Measurements from ENCODE around the gene FABP6. TPM values are rescaled to one million over a fixed set of nuclear protein-coding genes. Genes with fewer than 3 reads are reported as not detected.
"Not testable (repeated sequence)": the region's sequence is repeated elsewhere in the genome, so short reads cannot be mapped to it uniquely, and the experiment has no call there.

Gene FABP6
- total RNA-seq, 2 donors from 2014 or later = not detected

DNA sequence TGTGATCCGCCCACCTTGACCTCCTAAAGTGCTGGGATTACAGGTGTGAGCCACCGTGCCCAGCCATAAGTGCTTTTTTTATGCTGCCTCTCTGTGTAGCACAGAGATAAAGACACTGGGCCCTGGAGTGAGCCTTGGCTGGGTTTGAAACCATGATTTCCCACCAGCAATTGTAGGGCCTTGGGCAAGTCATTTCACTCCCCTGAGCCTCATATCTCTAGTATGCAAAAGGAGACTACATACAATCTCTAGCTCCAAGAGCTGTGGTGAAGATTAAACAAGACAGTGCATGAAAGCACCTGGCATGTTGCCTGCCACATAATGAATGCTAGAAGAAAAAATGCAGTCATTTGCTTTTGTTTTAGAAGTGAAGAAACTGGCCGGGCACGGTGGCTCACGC lies 3.9 kb downstream of the FABP6 start:
- ATAC-seq (replicated peaks in 1 of 2) (no peak), DNase-seq (no peak)
- Mint-ChIP-seq H3K27me3 (ENCODE audit: low read depth) (no peaks in the 10 kb centered on the region), H3K4me1 (ENCODE audit: low read depth) (peaks cover 7% of the 10 kb centered on the region), H3K4me3 (no peak overlapping the region), H3K9me3 (no peaks in the 10 kb centered on the region), H3K27ac (no peak overlapping the region), H3K36me3 (ENCODE audit: insufficient read depth in 2 of 2) (no peaks in the 10 kb centered on the region)

GRCh38 chr5:160235731-160236130 lies 6.4 kb downstream of the FABP6 start:
- ATAC-seq (replicated peaks in 1 of 2) (no peak), DNase-seq (no peak)
- H3K27ac Mint-ChIP-seq = no peak overlapping the region
- peaks cover 3% of the 10 kb centered on the region for H3K4me1 Mint-ChIP-seq (ENCODE audit: low read depth)
- H3K36me3 Mint-ChIP-seq (ENCODE audit: insufficient read depth in 2 of 2) = no peaks in the 10 kb centered on the region
- no peaks in the 10 kb centered on the region for H3K27me3 Mint-ChIP-seq (ENCODE audit: low read depth)
- H3K4me3 Mint-ChIP-seq = no peak overlapping the region
- no peaks in the 10 kb centered on the region for H3K9me3 Mint-ChIP-seq

- ATAC-seq (replicated peaks in 1 of 2) = no peak
Observed at GRCh38 chr5:160237571-160238093, 8.3 kb downstream of the FABP6 start.

DNA sequence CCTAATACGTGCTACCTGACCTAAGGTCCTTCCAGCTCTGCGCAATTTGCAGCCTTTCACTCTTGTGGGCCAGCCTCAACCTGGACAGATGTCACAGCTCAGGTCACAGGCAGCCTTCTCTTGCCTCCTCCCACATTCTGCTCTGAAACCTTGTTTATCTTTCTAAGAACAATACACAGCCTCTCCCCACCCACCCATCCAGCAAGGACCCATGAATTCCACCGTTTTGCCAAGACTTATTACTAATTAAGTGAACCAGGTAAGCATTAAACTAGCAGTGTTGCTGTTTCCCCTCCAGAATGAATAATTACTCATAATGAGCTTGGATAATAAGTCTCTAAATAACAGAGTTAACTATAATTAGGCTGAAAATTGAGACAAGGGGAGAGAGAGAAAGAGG lies 11.0 kb downstream of the FABP6 start:
- ATAC-seq (replicated peaks in 1 of 2) = no peak
- Mint-ChIP-seq H3K9me3 (no peaks in the 10 kb centered on the region), H3K4me3 (no peak overlapping the region), H3K4me1 (ENCODE audit: low read depth) (no peaks in the 10 kb centered on the region), H3K27me3 (ENCODE audit: low read depth) (no peaks in the 10 kb centered on the region), H3K27ac (no peak overlapping the region), H3K36me3 (ENCODE audit: insufficient read depth in 2 of 2) (no peaks in the 10 kb centered on the region)
- no peak for DNase-seq

More at GRCh38 chr5:160237571-160238093, 8.3 kb downstream of the FABP6 start:
- Mint-ChIP-seq H3K36me3 (ENCODE audit: insufficient read depth in 2 of 2) (no peaks in the 10 kb centered on the region), H3K27me3 (ENCODE audit: low read depth) (no peaks in the 10 kb centered on the region), H3K4me3 (no peak overlapping the region), H3K4me1 (ENCODE audit: low read depth) (no peaks in the 10 kb centered on the region), H3K27ac (no peak overlapping the region), H3K9me3 (no peaks in the 10 kb centered on the region)
- no peak for DNase-seq

DNA sequence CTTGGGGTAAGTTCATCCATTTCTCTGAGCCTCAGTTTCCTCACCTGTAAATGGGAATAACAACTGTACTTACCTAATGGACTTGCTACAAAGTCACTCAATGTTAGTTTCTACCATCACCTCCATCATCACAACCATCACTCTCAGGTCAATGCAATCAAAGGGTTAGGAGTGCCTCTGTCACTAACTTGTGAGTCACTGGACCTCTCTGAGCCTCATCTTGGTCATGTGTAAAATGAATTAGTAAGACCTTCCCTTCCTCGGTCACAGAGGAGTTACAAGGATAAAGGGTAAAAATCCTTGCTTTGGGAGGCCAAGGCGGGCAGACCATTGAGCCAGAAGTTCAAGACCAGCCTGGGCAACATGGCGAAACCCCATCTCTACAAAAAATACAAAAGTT lies 12.8 kb downstream of the FABP6 start:
- H3K36me3 Mint-ChIP-seq (ENCODE audit: insufficient read depth in 2 of 2) = no peaks in the 10 kb centered on the region
- H3K4me3 Mint-ChIP-seq = no peak overlapping the region
- no peaks in the 10 kb centered on the region for H3K4me1 Mint-ChIP-seq (ENCODE audit: low read depth)
- no peak overlapping the region for H3K27ac Mint-ChIP-seq
- DNase-seq = no peak
- H3K9me3 Mint-ChIP-seq = no peaks in the 10 kb centered on the region
- ATAC-seq (replicated peaks in 1 of 2) = no peak
- no peaks in the 10 kb centered on the region for H3K27me3 Mint-ChIP-seq (ENCODE audit: low read depth)

DNA sequence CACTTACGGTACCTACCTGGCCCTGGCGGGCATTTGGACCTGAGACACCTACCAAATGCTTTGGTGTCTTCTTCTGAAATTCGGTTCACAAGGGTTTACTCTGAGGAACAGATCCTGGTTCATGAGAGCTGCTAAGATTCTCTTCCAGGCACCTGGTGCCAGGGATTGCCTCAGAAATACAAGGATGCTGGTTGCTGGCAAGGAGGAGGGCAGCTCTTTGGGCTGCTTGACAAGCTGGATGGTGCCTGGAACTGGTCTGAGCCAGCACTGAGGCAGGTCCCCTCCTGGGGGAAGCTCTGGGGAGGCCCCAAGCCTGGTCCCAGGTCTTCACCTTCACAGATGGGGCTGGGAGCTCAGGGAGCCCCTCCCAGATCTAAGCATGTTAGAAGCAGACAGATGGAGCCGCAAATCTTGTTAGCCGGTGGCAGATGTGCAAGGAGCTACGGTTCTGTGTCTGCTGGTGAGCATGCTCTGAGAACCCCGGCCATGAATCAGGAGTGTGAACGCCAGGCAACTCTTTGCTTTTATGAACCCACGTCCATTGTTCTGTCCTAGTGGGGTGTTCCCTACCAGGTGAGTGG lies 16.3 kb downstream of the FABP6 start:
- ATAC-seq (replicated peaks in 1 of 2) (no peak), DNase-seq (no peak)
- Mint-ChIP-seq H3K4me3 (no peak overlapping the region), H3K36me3 (ENCODE audit: insufficient read depth in 2 of 2) (no peaks in the 10 kb centered on the region), H3K4me1 (ENCODE audit: low read depth) (no peaks in the 10 kb centered on the region), H3K27me3 (ENCODE audit: low read depth) (no peaks in the 10 kb centered on the region), H3K27ac (no peak overlapping the region), H3K9me3 (no peaks in the 10 kb centered on the region)

- H3K4me1 Mint-ChIP-seq (ENCODE audit: low read depth); H3K27me3 Mint-ChIP-seq (ENCODE audit: low read depth); DNase-seq; H3K9me3 Mint-ChIP-seq; H3K36me3 Mint-ChIP-seq (ENCODE audit: insufficient read depth in 2 of 2); H3K4me3 Mint-ChIP-seq; H3K27ac Mint-ChIP-seq; ATAC-seq (replicated peaks in 1 of 2): not testable (repeated sequence)
Observed at GRCh38 chr5:160249570-160249969, 20.3 kb downstream of the FABP6 start.

DNA sequence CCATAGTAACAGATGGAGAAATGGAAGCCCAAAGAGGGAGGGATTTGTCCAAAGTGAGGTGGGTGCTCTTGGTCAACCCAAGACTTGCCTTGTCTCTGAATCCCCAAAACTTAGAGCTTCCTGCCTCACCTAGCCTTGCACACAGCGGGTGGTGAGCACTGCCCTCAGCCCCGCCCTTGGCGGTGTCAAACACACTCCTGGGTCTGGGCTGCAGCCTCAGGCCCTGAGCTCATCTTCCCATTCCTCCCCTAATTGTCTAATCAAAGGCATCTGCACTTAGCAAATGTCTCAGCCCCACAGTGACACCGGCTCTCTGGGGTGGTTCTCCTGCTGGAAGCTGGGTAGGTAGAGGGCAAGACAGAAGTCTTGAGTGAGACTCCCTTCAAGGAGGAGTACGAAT lies 20.9 kb downstream of the FABP6 start:
- Mint-ChIP-seq H3K4me3 (no peak overlapping the region), H3K27ac (no peak overlapping the region), H3K9me3 (no peaks in the 10 kb centered on the region), H3K36me3 (ENCODE audit: insufficient read depth in 2 of 2) (no peaks in the 10 kb centered on the region), H3K4me1 (ENCODE audit: low read depth) (no peaks in the 10 kb centered on the region), H3K27me3 (ENCODE audit: low read depth) (no peaks in the 10 kb centered on the region)
- DNase-seq (no peak), ATAC-seq (replicated peaks in 1 of 2) (no peak)

DNA sequence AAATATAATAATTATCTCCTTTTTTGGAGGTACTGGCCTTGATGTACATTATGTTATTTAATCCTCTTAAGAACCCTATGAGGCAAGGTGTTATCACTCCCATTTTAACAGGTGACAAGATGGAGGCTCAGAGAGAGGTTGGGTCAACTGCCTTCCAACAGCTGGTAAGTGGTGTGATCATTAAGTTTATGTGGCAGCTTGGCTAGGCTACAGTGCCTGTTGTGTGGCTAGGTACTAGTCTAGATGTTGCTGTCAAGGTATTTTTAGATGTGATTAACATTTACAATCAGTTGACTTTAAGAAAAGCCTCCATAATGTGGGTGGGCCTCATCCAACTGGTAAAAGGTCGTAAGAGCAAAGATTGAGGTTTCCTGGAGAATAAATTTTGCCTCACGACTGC lies 21.5 kb downstream of the FABP6 start:
- no peak overlapping the region for H3K4me3 Mint-ChIP-seq
- ATAC-seq (replicated peaks in 1 of 2) (no peak), DNase-seq (no peak)
- no peaks in the 10 kb centered on the region for H3K4me1 Mint-ChIP-seq (ENCODE audit: low read depth)
- H3K36me3 Mint-ChIP-seq (ENCODE audit: insufficient read depth in 2 of 2) = no peaks in the 10 kb centered on the region
- H3K9me3 Mint-ChIP-seq = no peaks in the 10 kb centered on the region
- no peak overlapping the region for H3K27ac Mint-ChIP-seq
- H3K27me3 Mint-ChIP-seq (ENCODE audit: low read depth) = no peaks in the 10 kb centered on the region

DNA sequence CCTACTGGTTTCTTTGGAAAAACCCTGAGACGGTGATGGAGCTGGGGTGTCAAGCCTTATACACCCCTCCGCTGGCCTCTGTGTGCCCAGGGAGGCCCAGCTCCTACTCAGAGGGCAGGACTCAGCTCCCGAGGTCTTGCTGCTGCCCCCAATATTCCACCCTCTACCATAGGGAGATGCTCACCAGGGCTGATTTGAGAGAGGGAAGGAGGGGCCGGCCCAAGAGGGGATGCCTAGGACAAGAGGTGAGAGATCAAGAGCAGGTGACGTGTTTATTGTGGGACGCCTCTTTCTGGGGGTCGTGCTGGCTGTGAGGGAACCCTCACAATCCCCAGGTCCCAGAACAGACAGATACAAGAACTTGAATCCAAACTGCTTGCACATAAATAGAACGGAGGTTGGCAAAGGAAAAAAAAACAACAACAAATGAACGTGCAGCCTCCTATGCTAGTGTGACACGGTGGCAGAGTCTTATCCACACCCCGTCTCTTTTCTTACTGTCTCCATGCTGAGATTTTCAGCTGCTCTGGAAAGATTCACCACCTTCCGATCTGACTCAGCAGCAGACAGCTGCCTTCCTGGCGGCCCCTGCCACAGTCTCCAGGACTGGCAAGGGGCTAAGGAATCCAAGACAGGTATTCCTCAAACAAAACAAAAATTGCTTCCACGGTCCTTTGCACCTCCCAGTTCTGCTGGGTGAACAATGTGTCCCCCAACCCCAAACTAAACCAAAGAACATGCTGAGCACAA lies 22.3 kb downstream of the FABP6 start:
- no peak overlapping the region for H3K4me3 Mint-ChIP-seq
- DNase-seq = no peak
- no peak overlapping the region for H3K27ac Mint-ChIP-seq
- H3K4me1 Mint-ChIP-seq (ENCODE audit: low read depth) = no peaks in the 10 kb centered on the region
- H3K36me3 Mint-ChIP-seq (ENCODE audit: insufficient read depth in 2 of 2) = no peaks in the 10 kb centered on the region
- no peaks in the 10 kb centered on the region for H3K27me3 Mint-ChIP-seq (ENCODE audit: low read depth)
- no peaks in the 10 kb centered on the region for H3K9me3 Mint-ChIP-seq
- ATAC-seq (replicated peaks in 1 of 2) = no peak

GRCh38 chr5:160252916-160253315 lies 23.6 kb downstream of the FABP6 start:
- no peak for ATAC-seq (replicated peaks in 1 of 2)
- Mint-ChIP-seq H3K36me3 (ENCODE audit: insufficient read depth in 2 of 2) (no peaks in the 10 kb centered on the region), H3K4me1 (ENCODE audit: low read depth) (no peaks in the 10 kb centered on the region), H3K27me3 (ENCODE audit: low read depth) (no peaks in the 10 kb centered on the region), H3K4me3 (no peak overlapping the region), H3K9me3 (no peaks in the 10 kb centered on the region), H3K27ac (no peak overlapping the region)
- DNase-seq = no peak

DNA sequence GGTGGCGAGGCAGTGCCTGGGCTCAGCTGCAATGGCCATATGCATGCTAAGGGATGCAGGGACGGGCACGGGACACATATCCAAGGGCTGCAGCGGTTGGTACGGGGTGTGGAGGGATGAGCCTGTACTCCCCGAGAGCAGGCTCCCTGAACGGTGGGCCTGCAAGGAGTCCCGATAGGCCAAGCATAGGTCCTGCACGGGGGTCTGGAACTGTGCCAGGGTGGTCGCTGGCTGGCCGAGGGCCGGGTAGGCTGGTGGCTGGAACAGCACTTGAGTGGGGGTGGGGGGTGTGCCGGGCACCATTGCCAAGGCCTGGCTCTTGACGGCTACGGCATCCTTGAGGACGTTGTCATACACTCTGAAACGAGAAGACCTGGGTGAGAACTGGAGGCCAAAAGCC lies 24.1 kb downstream of the FABP6 start:
- Mint-ChIP-seq H3K4me1 (ENCODE audit: low read depth) (no peaks in the 10 kb centered on the region), H3K4me3 (no peak overlapping the region), H3K9me3 (no peaks in the 10 kb centered on the region), H3K27ac (no peak overlapping the region), H3K27me3 (ENCODE audit: low read depth) (no peaks in the 10 kb centered on the region), H3K36me3 (ENCODE audit: insufficient read depth in 2 of 2) (no peaks in the 10 kb centered on the region)
- DNase-seq (no peak), ATAC-seq (replicated peaks in 1 of 2) (no peak)

GRCh38 chr5:160254706-160255105 lies 25.4 kb downstream of the FABP6 start:
- H3K36me3 Mint-ChIP-seq (ENCODE audit: insufficient read depth in 2 of 2) = no peaks in the 10 kb centered on the region
- H3K9me3 Mint-ChIP-seq = no peaks in the 10 kb centered on the region
- DNase-seq (no peak), ATAC-seq (replicated peaks in 1 of 2) (no peak)
- no peaks in the 10 kb centered on the region for H3K4me1 Mint-ChIP-seq (ENCODE audit: low read depth)
- H3K27ac Mint-ChIP-seq = no peak overlapping the region
- H3K4me3 Mint-ChIP-seq = no peak overlapping the region
- H3K27me3 Mint-ChIP-seq (ENCODE audit: low read depth) = no peaks in the 10 kb centered on the region

GRCh38 chr5:160259341-160259740 lies 30.0 kb downstream of the FABP6 start:
- H3K4me3 Mint-ChIP-seq = no peak overlapping the region
- no peak overlapping the region for H3K27ac Mint-ChIP-seq
- no peaks in the 10 kb centered on the region for H3K4me1 Mint-ChIP-seq (ENCODE audit: low read depth)
- no peaks in the 10 kb centered on the region for H3K9me3 Mint-ChIP-seq
- H3K36me3 Mint-ChIP-seq (ENCODE audit: insufficient read depth in 2 of 2) = no peaks in the 10 kb centered on the region
- no peak for ATAC-seq (replicated peaks in 1 of 2)
- DNase-seq = no peak
- peaks cover 23% of the 10 kb centered on the region for H3K27me3 Mint-ChIP-seq (ENCODE audit: low read depth)

All from activated T-cell treated with anti-CD3 and anti-CD28 coated beads, Interleukin-2, amount 50 U/mL, for 72 hours (primary cell).